NCI-H128 (cell line): Measurements from ENCODE around the gene MYOZ3.

Experiments
- DNase-seq: peaks from one replicate; lab custom pipeline; 2025; ENCODE audit not compliant: unreplicated experiment; lab: John Stamatoyannopoulos, UW

MYOZ3 gene

DNA sequence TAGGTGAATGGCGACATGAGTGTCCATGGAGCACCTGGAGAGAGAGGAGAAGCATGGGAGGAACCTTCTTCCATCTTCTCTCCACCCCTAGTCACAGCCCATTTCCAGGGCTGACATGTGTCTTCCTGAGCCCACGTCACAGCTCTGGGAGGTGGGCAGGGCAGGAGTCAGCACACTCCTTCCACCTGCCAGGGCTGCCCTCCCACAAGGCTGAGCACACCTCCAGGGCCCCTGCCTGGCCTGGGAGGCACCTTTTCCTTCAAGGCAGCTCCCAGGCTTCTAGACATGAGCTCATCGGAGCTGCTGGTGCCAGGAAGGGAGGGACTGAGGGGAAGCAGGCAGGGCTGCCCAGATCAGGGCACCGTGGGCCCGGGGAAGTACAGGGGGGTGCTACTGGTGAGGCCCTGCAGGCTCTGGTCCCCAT, 34.2 kb upstream of the MYOZ3 start:
- no peak for DNase-seq

DNA sequence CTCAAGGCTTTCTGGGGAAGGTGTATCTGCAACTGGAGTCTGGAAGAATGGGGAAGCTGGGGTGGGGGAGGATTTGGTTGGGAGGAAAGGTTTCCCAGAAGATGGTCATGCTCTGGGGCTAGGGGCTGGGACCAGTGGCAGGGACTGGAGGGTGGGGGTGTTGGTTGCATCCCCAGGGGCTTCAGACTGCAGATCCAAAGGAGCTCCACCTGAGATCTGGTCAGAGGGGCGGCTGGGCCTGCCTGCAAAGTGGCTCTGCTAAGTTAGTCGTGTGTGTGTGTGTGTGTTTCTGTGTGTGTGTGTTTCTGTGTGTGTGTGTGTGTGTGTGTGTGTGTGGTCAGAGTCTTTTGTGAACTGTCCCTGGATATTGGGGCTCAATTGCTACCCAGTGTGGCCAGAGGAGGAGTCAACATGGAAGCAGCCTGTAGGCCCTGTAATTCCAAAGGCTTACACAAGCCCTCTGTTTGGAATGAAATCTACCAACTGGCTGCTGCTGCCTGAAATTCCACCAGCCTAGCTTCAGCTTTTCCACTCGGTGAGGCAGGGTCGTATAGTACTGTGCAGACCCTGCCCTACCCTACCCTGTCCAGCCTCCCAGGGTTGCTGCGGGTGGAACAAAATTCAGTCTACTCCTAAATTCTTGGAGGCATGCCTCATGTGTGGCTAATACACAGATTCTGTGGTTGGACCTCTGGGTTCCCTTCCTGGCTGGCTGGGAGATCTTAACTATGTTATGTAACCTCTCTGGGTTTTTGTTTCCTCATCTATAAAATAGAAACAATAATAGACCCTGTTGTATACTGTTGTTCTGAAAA, 33.1 kb upstream of the MYOZ3 start:
- no peak for DNase-seq

- DNase-seq = no peak
Measured at GRCh38 chr5:150628936-150629485, 32.0 kb upstream of the MYOZ3 start.

GRCh38 chr5:150630016-150630415, 31.0 kb upstream of the MYOZ3 start:
- DNase-seq = no peak

- DNase-seq = no peak
Measured at GRCh38 chr5:150630461-150631325, 30.4 kb upstream of the MYOZ3 start.

- no peak for DNase-seq
Measured at GRCh38 chr5:150631326-150631701, 29.7 kb upstream of the MYOZ3 start.

- DNase-seq = no peak
Measured at GRCh38 chr5:150632305-150633160, 28.5 kb upstream of the MYOZ3 start.

DNA sequence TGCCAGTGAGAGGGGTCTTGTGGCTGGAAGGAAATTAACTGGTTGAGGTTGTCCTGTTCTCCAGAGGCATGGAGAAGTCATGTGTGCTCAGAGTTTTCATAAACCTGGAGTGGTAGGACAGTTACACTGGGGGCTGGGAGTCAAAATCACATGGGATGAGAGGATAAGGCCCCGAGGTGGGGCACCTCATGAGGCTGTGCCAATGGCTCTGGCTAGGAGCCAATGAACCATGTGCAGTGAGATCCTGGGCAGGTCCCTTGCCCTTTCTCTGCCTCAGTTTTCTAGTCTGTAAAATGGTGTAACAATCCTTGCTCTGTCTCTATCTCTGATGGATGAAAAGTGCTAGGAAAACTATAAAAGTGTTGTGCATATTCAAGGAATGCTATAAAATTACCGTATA, 27.6 kb upstream of the MYOZ3 start:
- DNase-seq = no peak

DNA sequence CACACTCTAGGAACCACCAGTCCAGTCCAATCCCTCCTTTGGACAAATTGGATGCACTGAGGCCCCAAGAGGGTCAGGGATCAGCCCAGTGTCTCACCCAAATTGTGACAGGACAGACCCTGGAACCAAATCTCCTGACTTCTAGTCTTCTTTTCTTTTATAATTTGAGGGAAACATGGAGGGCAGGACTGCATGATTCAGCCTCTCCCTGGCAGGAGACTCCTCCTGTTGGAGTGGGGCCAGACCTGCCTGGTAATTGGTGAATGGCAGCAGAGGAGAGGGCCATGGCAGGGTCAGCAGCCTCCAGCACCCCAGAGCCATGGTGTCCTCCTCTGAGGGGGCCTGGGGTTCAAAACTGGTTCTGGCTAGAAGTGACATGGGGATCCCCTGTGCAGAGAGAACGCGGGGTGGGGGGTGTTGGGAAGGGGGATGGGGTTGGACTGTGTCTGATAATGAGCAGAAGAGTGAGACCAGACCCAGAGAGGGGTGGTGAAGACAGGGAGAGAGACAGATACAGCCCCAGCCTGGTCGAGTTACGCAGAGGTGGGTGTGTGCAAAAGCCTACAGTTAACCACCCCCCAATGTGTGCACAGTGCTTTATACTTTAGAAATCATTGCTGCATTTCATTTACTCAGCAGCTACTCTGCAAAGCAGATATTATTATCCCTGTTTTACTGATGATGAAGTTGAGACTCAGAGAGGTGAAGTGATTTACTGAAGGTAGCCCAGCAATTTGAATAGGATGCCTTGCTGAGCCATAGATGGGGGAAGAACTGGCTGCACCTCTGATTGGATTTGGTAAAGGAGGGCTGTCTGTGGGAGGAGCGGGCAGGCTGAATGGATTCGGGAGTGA, 24.4 kb upstream of the MYOZ3 start:
- no peak for DNase-seq

GRCh38 chr5:150637245-150638052, 23.6 kb upstream of the MYOZ3 start:
- no peak for DNase-seq

- no peak for DNase-seq
Measured at GRCh38 chr5:150638053-150638444, 23.0 kb upstream of the MYOZ3 start.

- DNase-seq = no peak
Measured at GRCh38 chr5:150638488-150639376, 22.3 kb upstream of the MYOZ3 start.

DNA sequence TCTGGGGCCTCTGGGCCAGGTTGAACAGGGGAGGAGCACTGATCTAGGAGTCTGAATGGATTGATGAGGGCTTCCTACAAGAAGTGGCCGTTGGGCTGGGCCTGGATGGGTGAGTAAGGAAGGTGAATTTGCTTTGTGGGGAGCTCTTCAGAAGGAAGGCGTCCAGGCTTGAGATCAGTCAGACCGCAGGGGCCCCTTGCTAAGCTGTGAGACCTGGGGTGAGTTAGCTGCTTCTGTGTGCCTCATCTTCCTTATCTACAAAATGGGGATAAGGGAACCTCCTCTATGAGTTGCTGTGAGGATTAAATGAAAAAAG, 21.7 kb upstream of the MYOZ3 start:
- DNase-seq = no peak

- no peak for DNase-seq
Measured at GRCh38 chr5:150639751-150640150, 21.3 kb upstream of the MYOZ3 start.

GRCh38 chr5:150640311-150641005, 20.6 kb upstream of the MYOZ3 start, which contains the start of gene SYNPO:
TSS of gene SYNPO (plus strand) at chr5:150640660. CDS start at chr5:150648276, 7,616 bp downstream.
- DNase-seq = no peak

DNA sequence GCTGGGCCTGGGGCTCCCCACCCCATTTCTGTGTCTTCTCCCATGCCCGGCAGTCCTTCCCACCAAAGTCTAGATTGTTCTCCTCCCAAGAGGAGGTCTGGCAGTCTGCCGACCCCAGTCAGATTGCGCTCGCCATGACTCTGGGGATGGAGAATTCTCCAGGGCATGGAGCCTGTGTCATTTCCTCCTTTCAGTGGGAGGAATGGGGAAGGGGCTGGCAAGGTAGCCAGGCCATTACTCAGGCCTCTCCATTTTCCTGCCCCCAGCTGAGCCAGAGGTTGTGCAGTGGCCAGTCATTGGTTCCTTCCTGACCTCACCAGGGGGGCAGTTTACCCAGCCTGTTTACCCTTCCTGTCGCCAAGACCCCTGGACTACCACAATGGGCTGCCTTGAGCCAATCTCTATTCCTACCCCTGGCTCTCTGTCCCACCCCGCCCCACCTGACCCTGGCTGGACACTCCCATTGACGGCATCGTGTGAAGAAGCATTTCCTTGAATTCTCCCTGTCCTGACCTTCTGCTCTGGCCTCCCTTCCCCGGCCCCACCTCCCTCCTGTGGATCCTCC, 20.0 kb upstream of the MYOZ3 start:
- no peak for DNase-seq

GRCh38 chr5:150641824-150642566, 19.1 kb upstream of the MYOZ3 start:
- DNase-seq = no peak
